PFSK-1 (cell line): ENCODE measurements around the gene BFSP2.

Experiments used
- FOXP2 ChIP-seq: optimal IDR thresholded peaks from 2 replicates; pipeline ENCODE3; 2011; ENCODE audit warnings: borderline replicate concordance, control low read depth, inconsistent platforms; ENCODE audit not compliant: insufficient read depth; ENCODE audit errors: extremely low read length, extremely low read depth
- POLR2AphosphoS5 ChIP-seq: IDR thresholded peaks from 2 replicates; pipeline ENCODE4 v1.6.1; 2012; ENCODE audit warnings: low read depth, mild to moderate bottlenecking, control low read depth, low read length, moderate library complexity
- REST ChIP-seq, 2 experiments: IDR thresholded peaks; 2 replicates each; pipeline versions ENCODE4 v1.6.1 to v1.8.0; 2011 to 2012; ENCODE audit warnings: low read depth in 2 of 2, low read length in 2 of 2, control low read depth in 1 of 2, inconsistent platforms in 1 of 2, mild to moderate bottlenecking in 1 of 2, moderate library complexity in 1 of 2; ENCODE audit not compliant: insufficient read depth in 1 of 2
- SIN3A ChIP-seq: IDR thresholded peaks from 2 replicates; pipeline ENCODE4 v1.6.1; 2012; ENCODE audit warnings: mild to moderate bottlenecking, low read length, moderate library complexity, borderline replicate concordance; ENCODE audit not compliant: insufficient read depth
- TAF1 ChIP-seq: IDR thresholded peaks from 2 replicates; pipeline ENCODE4 v1.6.1; 2012; ENCODE audit warnings: low read length, control low read depth, borderline replicate concordance; ENCODE audit not compliant: insufficient read depth

The BFSP2 gene

GRCh38 chr3:133479895-133480669, 80.2 kb downstream of the BFSP2 start:
- TF ChIP-seq TAF1 (no peak), POLR2AphosphoS5 (no peak), REST (IDR thresholded peaks at IDR 0.05; ENCODE audit: insufficient read depth in 1 of 2, low read depth in 2 of 2, low read length in 2 of 2) (no peak), FOXP2 (no peak)

GRCh38 chr3:133486658-133487057, 86.8 kb downstream of the BFSP2 start:
- TF ChIP-seq SIN3A (no peak), REST (IDR thresholded peaks at IDR 0.05; ENCODE audit: insufficient read depth in 1 of 2, low read depth in 2 of 2, low read length in 2 of 2) (no peak), TAF1 (no peak), FOXP2 (no peak), POLR2AphosphoS5 (no peak)

GRCh38 chr3:133487204-133487603, 87.3 kb downstream of the BFSP2 start:
- no peak for TF ChIP-seq TAF1
- no peak for TF ChIP-seq SIN3A
- no peak for TF ChIP-seq REST (IDR thresholded peaks at IDR 0.05; ENCODE audit: insufficient read depth in 1 of 2, low read depth in 2 of 2, low read length in 2 of 2)
- TF ChIP-seq FOXP2 = no peak
- TF ChIP-seq POLR2AphosphoS5 = no peak

GRCh38 chr3:133487920-133488540, 88.2 kb downstream of the BFSP2 start:
- no peak for TF ChIP-seq POLR2AphosphoS5
- no peak for TF ChIP-seq REST (IDR thresholded peaks at IDR 0.05; ENCODE audit: insufficient read depth in 1 of 2, low read depth in 2 of 2, low read length in 2 of 2)
- no peak for TF ChIP-seq FOXP2
- no peak for TF ChIP-seq TAF1
- TF ChIP-seq SIN3A = no peak

- no peak for TF ChIP-seq POLR2AphosphoS5
- no peak for TF ChIP-seq REST (IDR thresholded peaks at IDR 0.05; ENCODE audit: insufficient read depth in 1 of 2, low read depth in 2 of 2, low read length in 2 of 2)
- TF ChIP-seq SIN3A = no peak
- no peak for TF ChIP-seq FOXP2
- no peak for TF ChIP-seq TAF1
Observed at GRCh38 chr3:133488785-133489367, 89.0 kb downstream of the BFSP2 start.
